ENCODE results near the gene ENPP6. TPM values are rescaled to one million over a fixed set of nuclear protein-coding genes. Genes with fewer than 3 reads are reported as not detected.
A peak's percentile ranks its signal among the peaks of the same experiment; 100 is the strongest.

ENPP6 gene
- total and polyA plus RNA-seq, 2 of the 13 experiments (the other 11 are each of a cell fraction or from before 2014, with no cell fraction given), result not detected

DNA sequence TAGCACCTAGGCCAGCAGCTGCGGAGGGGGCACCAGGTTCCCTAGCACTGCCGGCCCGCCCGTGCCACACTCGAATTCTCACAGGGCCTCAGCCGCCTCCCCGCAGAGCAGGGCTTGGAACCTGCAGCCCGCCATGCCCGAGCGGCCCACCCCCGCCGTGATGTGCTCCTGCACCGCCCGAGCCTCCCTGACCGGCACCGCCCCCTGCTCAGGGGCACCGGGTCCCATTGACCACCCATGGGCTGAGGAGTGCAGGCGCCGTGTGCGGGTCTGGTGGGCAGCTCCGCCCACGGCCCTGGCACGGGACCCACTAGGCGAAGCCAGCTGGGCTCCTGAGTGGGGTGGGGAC, 35.4 kb upstream of the ENPP6 start (continued):
- TF ChIP-seq, protein P1, sequence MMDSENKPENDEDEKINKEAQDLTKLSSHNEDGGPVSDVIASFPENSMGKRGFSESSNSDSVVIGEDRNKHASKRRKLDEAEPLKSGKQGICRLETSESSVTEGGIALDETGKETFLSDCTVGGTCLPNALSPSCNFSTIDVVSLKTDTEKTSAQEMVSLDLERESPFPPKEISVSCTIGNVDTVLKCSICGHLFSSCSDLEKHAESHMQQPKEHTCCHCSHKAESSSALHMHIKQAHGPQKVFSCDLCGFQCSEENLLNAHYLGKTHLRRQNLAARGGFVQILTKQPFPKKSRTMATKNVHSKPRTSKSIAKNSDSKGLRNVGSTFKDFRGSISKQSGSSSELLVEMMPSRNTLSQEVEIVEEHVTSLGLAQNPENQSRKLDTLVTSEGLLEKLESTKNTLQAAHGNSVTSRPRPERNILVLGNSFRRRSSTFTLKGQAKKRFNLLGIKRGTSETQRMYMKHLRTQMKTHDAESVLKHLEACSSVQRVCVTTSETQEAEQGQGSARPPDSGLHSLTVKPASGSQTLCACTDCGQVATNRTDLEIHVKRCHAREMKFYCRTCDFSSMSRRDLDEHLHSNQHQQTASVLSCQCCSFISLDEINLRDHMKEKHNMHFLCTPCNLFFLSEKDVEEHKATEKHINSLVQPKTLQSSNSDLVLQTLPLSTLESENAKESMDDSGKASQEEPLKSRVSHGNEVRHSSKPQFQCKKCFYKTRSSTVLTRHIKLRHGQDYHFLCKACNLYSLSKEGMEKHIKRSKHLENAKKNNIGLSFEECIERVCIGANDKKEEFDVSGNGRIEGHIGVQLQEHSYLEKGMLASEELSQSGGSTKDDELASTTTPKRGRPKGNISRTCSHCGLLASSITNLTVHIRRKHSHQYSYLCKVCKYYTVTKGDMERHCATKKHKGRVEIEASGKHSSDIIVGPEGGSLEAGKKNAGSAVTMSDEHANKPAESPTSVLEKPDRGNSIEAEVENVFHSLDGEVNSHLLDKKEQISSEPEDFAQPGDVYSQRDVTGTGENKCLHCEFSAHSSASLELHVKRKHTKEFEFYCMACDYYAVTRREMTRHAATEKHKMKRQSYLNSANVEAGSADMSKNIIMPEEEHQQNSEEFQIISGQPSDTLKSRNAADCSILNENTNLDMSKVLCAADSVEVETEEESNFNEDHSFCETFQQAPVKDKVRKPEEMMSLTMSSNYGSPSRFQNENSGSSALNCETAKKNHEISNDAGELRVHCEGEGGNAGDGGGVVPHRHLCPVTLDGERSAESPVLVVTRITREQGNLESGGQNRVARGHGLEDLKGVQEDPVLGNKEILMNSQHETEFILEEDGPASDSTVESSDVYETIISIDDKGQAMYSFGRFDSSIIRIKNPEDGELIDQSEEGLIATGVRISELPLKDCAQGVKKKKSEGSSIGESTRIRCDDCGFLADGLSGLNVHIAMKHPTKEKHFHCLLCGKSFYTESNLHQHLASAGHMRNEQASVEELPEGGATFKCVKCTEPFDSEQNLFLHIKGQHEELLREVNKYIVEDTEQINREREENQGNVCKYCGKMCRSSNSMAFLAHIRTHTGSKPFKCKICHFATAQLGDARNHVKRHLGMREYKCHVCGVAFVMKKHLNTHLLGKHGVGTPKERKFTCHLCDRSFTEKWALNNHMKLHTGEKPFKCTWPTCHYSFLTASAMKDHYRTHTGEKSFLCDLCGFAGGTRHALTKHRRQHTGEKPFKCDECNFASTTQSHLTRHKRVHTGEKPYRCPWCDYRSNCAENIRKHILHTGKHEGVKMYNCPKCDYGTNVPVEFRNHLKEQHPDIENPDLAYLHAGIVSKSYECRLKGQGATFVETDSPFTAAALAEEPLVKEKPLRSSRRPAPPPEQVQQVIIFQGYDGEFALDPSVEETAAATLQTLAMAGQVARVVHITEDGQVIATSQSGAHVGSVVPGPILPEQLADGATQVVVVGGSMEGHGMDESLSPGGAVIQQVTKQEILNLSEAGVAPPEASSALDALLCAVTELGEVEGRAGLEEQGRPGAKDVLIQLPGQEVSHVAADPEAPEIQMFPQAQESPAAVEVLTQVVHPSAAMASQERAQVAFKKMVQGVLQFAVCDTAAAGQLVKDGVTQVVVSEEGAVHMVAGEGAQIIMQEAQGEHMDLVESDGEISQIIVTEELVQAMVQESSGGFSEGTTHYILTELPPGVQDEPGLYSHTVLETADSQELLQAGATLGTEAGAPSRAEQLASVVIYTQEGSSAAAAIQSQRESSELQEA (CRISPR knock-in tag; IDR thresholded peaks at IDR 0.05; ENCODE audit: not compliant biosample characterization), result no peak
- TF ChIP-seq ZNF768 (CRISPR knock-in tag; IDR thresholded peaks at IDR 0.05) (peak; percentile 2; the same call in 1 of the 2 replicates), MEIS1 (CRISPR knock-in tag; IDR thresholded peaks at IDR 0.05; ENCODE audit: borderline replicate concordance) (no peak), THYN1 (CRISPR knock-in tag; IDR thresholded peaks at IDR 0.05; ENCODE audit: borderline replicate concordance, low read depth) (no peak), ZNF562 (CRISPR knock-in tag; IDR thresholded peaks at IDR 0.05; ENCODE audit: borderline replicate concordance) (no peak)

Data from HepG2 (cell line).